Endothelial cell of hepatic sinusoid (primary cell): Measurements from ENCODE around the gene IL18.

ENCODE experiments used
- in situ Hi-C: cut with HindIII; loops from 2 replicates; pipeline ENCODE4 v1.10.0; 2017; ENCODE audit warnings: low sequenced_read_pairs

IL18 gene

GRCh38 chr11:112173152-112173551, 9.3 kb upstream of the IL18 start:
- in situ Hi-C loops = no loop called here

GRCh38 chr11:112172362-112172994, 8.6 kb upstream of the IL18 start:
- in situ Hi-C loops = no loop called here

GRCh38 chr11:112167145-112167544, 3.3 kb upstream of the IL18 start, which contains the start of gene TEX12:
TEX12 (plus strand) TSS chr11:112167372; CDS start chr11:112169269, 1,897 bp downstream.
- in situ Hi-C loops = no loop called here

GRCh38 chr11:112166562-112166961, 2.7 kb upstream of the IL18 start:
- in situ Hi-C loops = no loop called here

GRCh38 chr11:112165049-112165448, 1.2 kb upstream of the IL18 start:
- in situ Hi-C loops = no loop called here

- in situ Hi-C loops = loop anchor here (5.0 kb wide), 1 partner anchor 34 kb away; no protein-coding TSS in a partner anchor
These were observed 940 bp downstream of the IL18 start for GRCh38 chr11:112162761-112163546.

GRCh38 chr11:112162200-112162599, 1.7 kb downstream of the IL18 start:
- in situ Hi-C loops = loop anchor here (5.0 kb wide), 1 partner anchor 35 kb away; no protein-coding TSS in a partner anchor

- in situ Hi-C loops = loop anchor here (5.0 kb wide), 1 partner anchor 36 kb away; no protein-coding TSS in a partner anchor
These were observed 2.9 kb downstream of the IL18 start for GRCh38 chr11:112161012-112161411.

GRCh38 chr11:112160091-112160848, 3.6 kb downstream of the IL18 start:
- in situ Hi-C loops = loop anchor here (5.0 kb wide), 1 partner anchor 37 kb away; no protein-coding TSS in a partner anchor

GRCh38 chr11:112159098-112160065, 4.5 kb downstream of the IL18 start:
- in situ Hi-C loops = loop anchor here (5.0 kb wide), 1 partner anchor 38 kb away; no protein-coding TSS in a partner anchor

- in situ Hi-C loops = no loop called here
These were observed 6.7 kb downstream of the IL18 start for GRCh38 chr11:112156956-112157766.

GRCh38 chr11:112156153-112156955, 7.5 kb downstream of the IL18 start:
- in situ Hi-C loops = no loop called here

- in situ Hi-C loops = no loop called here
These were observed 13.4 kb downstream of the IL18 start for GRCh38 chr11:112150517-112150916.

- in situ Hi-C loops = no loop called here
These were observed 20.3 kb downstream of the IL18 start for GRCh38 chr11:112143597-112143996.

GRCh38 chr11:112134473-112134872, 29.4 kb downstream of the IL18 start:
- in situ Hi-C loops = no loop called here

- in situ Hi-C loops = no loop called here
These were observed 31.2 kb downstream of the IL18 start for GRCh38 chr11:112132737-112133136.

GRCh38 chr11:112129656-112130055, 34.2 kb downstream of the IL18 start:
- in situ Hi-C loops = no loop called here

GRCh38 chr11:112128483-112129121, 35.3 kb downstream of the IL18 start:
- in situ Hi-C loops = no loop called here
